ENCODE measurements around the gene DLX2.

- no peak for TF ChIP-seq POLR2A (IDR thresholded peaks at IDR 0.05)
- no peak for TF ChIP-seq CTCF (IDR thresholded peaks at IDR 0.05)
These were observed 44.0 kb downstream of the DLX2 start for GRCh38 chr2:172058660-172059059.
